SKM-1 treated with dmso at 0.1 percent for 144 hours (cell line): Measurements from ENCODE around the gene STON2.
A peak's percentile ranks its signal among the peaks of the same experiment; 100 is the strongest.
"Not testable (repeated sequence)": the region's sequence is repeated elsewhere in the genome, so short reads cannot be mapped to it uniquely, and the experiment has no call there.

Experiments used
- DNase-seq: peaks from one replicate; lab custom pipeline; 2025; ENCODE audit not compliant: unreplicated experiment; lab: John Stamatoyannopoulos, UW

Gene STON2

GRCh38 chr14:81384900-81385299 lies 15.2 kb downstream of the STON2 start:
- no peak for DNase-seq

- no peak for DNase-seq
Observed at GRCh38 chr14:81382517-81383225, 17.5 kb downstream of the STON2 start.

- not testable (repeated sequence) for DNase-seq
Observed at GRCh38 chr14:81380009-81380408, 20.1 kb downstream of the STON2 start.

- DNase-seq = no peak
Observed at GRCh38 chr14:81371802-81372201, 28.3 kb downstream of the STON2 start.

GRCh38 chr14:81367563-81367962 lies 32.6 kb downstream of the STON2 start:
- DNase-seq = no peak

- DNase-seq = no peak
Observed at GRCh38 chr14:81366884-81367283, 33.2 kb downstream of the STON2 start.

- DNase-seq = no peak
Observed at GRCh38 chr14:81366214-81366613, 33.9 kb downstream of the STON2 start.

GRCh38 chr14:81363746-81364378 lies 36.3 kb downstream of the STON2 start:
- DNase-seq = no peak

GRCh38 chr14:81353691-81354323 lies 46.3 kb downstream of the STON2 start:
- no peak for DNase-seq

GRCh38 chr14:81352413-81352812 lies 47.7 kb downstream of the STON2 start:
- DNase-seq = no peak

GRCh38 chr14:81351205-81351604 lies 48.9 kb downstream of the STON2 start:
- no peak for DNase-seq

GRCh38 chr14:81350344-81351130 lies 49.6 kb downstream of the STON2 start:
- no peak for DNase-seq

GRCh38 chr14:81348061-81348460 lies 52.1 kb downstream of the STON2 start:
- peak; percentile 5 for DNase-seq

- no peak for DNase-seq
Observed at GRCh38 chr14:81345781-81346180, 54.3 kb downstream of the STON2 start.

- no peak for DNase-seq
Observed at GRCh38 chr14:81344481-81345160, 55.5 kb downstream of the STON2 start.

GRCh38 chr14:81343701-81344100 lies 56.4 kb downstream of the STON2 start:
- no peak for DNase-seq

- DNase-seq = no peak
Observed at GRCh38 chr14:81342850-81343580, 57.1 kb downstream of the STON2 start.

GRCh38 chr14:81341781-81342180 lies 58.3 kb downstream of the STON2 start:
- no peak for DNase-seq

GRCh38 chr14:81341370-81341769 lies 58.8 kb downstream of the STON2 start:
- no peak for DNase-seq

GRCh38 chr14:81340201-81340600 lies 59.9 kb downstream of the STON2 start:
- no peak for DNase-seq
